Liver (tissue), 9 donors: ENCODE measurements around the gene OR1E2. TPM values are rescaled to one million over a fixed set of nuclear protein-coding genes. Genes with fewer than 3 reads are reported as not detected.
A peak's percentile ranks its signal among the peaks of the same experiment; 100 is the strongest.

Source experiments
- DNase-seq: peaks from one replicate; pipeline ENCODE4 v3.0.0-alpha.2; 2017; ENCODE audit warnings: low spot score
- H3K27ac ChIP-seq, 2 donors: one replicate each; pipeline ENCODE4 v1.7.0; 2013; ENCODE audit warnings: inconsistent platforms in 2 of 2, low read length in 2 of 2, control low read depth in 1 of 2, low read depth in 1 of 2, mild to moderate bottlenecking in 1 of 2
- H3K27me3 ChIP-seq, 4 donors: one replicate each; pipeline versions ENCODE4 v1.6.1 to v1.7.0; 2013; ENCODE audit warnings: low read length in 3 of 4, inconsistent platforms in 1 of 4, mild to moderate bottlenecking in 1 of 4, moderate library complexity in 1 of 4; ENCODE audit not compliant: control insufficient read depth in 4 of 4, insufficient read depth in 4 of 4
- H3K36me3 ChIP-seq, 4 donors: one replicate each; pipeline versions ENCODE4 v1.6.1 to v1.7.0; 2013; ENCODE audit warnings: low read length in 3 of 4, mild to moderate bottlenecking in 3 of 4, low read depth in 1 of 4, moderate library complexity in 1 of 4; ENCODE audit not compliant: control insufficient read depth in 4 of 4, insufficient read depth in 3 of 4
- H3K4me1 ChIP-seq, 4 donors: one replicate each; pipeline versions ENCODE4 v1.6.1 to v1.7.0; 2013; ENCODE audit warnings: low read length in 3 of 4, mild to moderate bottlenecking in 3 of 4, moderate library complexity in 1 of 4; ENCODE audit not compliant: control insufficient read depth in 4 of 4, insufficient read depth in 4 of 4
- H3K4me3 ChIP-seq, 3 donors: one replicate each; pipeline versions ENCODE4 v1.6.1 to v1.7.0; 2013; ENCODE audit warnings: low read length in 3 of 3, control low read depth in 1 of 3, low read depth in 1 of 3, mild to moderate bottlenecking in 1 of 3
- H3K9ac ChIP-seq, 2 donors: one replicate each; pipeline ENCODE4 v1.7.0; 2013; ENCODE audit warnings: low read length in 2 of 2, mild to moderate bottlenecking in 2 of 2, moderate library complexity in 2 of 2, control low read depth in 1 of 2, low read depth in 1 of 2
- H3K9me3 ChIP-seq, 4 donors: one replicate each; pipeline versions ENCODE4 v1.6.1 to v1.7.0; 2013; ENCODE audit warnings: low read length in 3 of 4; ENCODE audit not compliant: control insufficient read depth in 4 of 4
- ATF3 ChIP-seq: IDR thresholded peaks from 2 replicates; pipeline ENCODE4 v1.6.1; 2016; ENCODE audit warnings: antibody characterized with exemption
- CTCF ChIP-seq: fragments of 150-350 bp; IDR thresholded peaks from 2 replicates; pipeline ENCODE4 v1.5.1; 2017; ENCODE audit warnings: improper control_type of control experiment, low read depth, low read length; ENCODE audit not compliant: missing input control
- EGR1 ChIP-seq, 2 donors: IDR thresholded peaks; 2 replicates each; pipeline ENCODE4 v1.6.1; 2016 to 2018; ENCODE audit warnings: antibody characterized with exemption in 2 of 2, low read depth in 2 of 2
- FOXA1 ChIP-seq: IDR thresholded peaks from 2 replicates; pipeline ENCODE4 v1.6.1; 2016; ENCODE audit warnings: antibody characterized with exemption
- FOXA2 ChIP-seq: IDR thresholded peaks from 2 replicates; pipeline ENCODE4 v1.6.1; 2016; ENCODE audit warnings: antibody characterized with exemption
- GABPA ChIP-seq, 2 donors: IDR thresholded peaks in 1 of 2; conservative IDR thresholded peaks in 1 of 2; 2 replicates each; pipeline ENCODE4 v1.6.1; 2016; ENCODE audit warnings: antibody characterized with exemption in 2 of 2, mild to moderate bottlenecking in 1 of 2, moderate library complexity in 1 of 2
- HNF4A ChIP-seq, 2 donors: conservative IDR thresholded peaks; 2 replicates each; pipeline ENCODE4 v1.6.1; 2016; ENCODE audit warnings: antibody characterized with exemption in 2 of 2, mild to moderate bottlenecking in 2 of 2
- HNF4G ChIP-seq: IDR thresholded peaks from 2 replicates; pipeline ENCODE4 v1.6.1; 2016; ENCODE audit warnings: antibody characterized with exemption
- JUND ChIP-seq, 2 donors: IDR thresholded peaks; 2 replicates each; pipeline ENCODE4 v1.6.1; 2016; ENCODE audit warnings: antibody characterized with exemption in 2 of 2
- MAX ChIP-seq: IDR thresholded peaks from 2 replicates; pipeline ENCODE4 v1.6.1; 2016; ENCODE audit warnings: antibody characterized with exemption
- NR2F2 ChIP-seq: IDR thresholded peaks from 2 replicates; pipeline ENCODE4 v1.6.1; 2016; ENCODE audit warnings: antibody characterized with exemption
- RAD21 ChIP-seq, 2 donors: IDR thresholded peaks; 2 replicates each; pipeline ENCODE4 v1.6.1; 2016; ENCODE audit warnings: antibody characterized with exemption in 2 of 2, mild to moderate bottlenecking in 2 of 2
- REST ChIP-seq: IDR thresholded peaks from 2 replicates; pipeline ENCODE4 v1.6.1; 2016; ENCODE audit warnings: antibody characterized with exemption, mild to moderate bottlenecking
- RXRA ChIP-seq, 2 donors: IDR thresholded peaks; 2 replicates each; pipeline ENCODE4 v1.6.1; 2017 to 2018; ENCODE audit warnings: antibody characterized with exemption in 2 of 2, mild to moderate bottlenecking in 1 of 2
- SP1 ChIP-seq: IDR thresholded peaks from 2 replicates; pipeline ENCODE4 v1.6.1; 2018; ENCODE audit warnings: antibody characterized with exemption, mild to moderate bottlenecking
- TAF1 ChIP-seq: conservative IDR thresholded peaks from 2 replicates; pipeline ENCODE4 v1.6.1; 2016; ENCODE audit warnings: antibody characterized with exemption, mild to moderate bottlenecking
- YY1 ChIP-seq: IDR thresholded peaks from 2 replicates; pipeline ENCODE4 v1.6.1; 2016; ENCODE audit warnings: antibody characterized with exemption, mild to moderate bottlenecking
- ZBTB33 ChIP-seq: IDR thresholded peaks from 2 replicates; pipeline ENCODE4 v1.6.1; 2016; ENCODE audit warnings: antibody characterized with exemption
- WGBS: extraction: QIAGEN DNeasy Blood & Tissue Kit; methylation state at CpG from one replicate; pipeline ENCODE4 v1.1.7; 2013; 5-methylcytosine and 5-hydroxymethylcytosine counted together
- polyA plus RNA-seq, 2 donors: library from polyadenylated mRNA; stranded (reverse) in 1 of 2; unstranded in 1 of 2; fragments of 200-250 nt in 1 of 2; fragments of >200 nt in 1 of 2; fragmentation: Nextera tagmentation in 1 of 2; extraction: Ambion mirVana in 1 of 2; gene quantifications; one replicate each; pipeline versions ENCODE4 v1.2.1 to v1.2.3, GENCODE V29; 2013 to 2015
- total RNA-seq, 2 donors: library from RNA; depleted of rRNA; stranded (reverse); fragments of >200 nt; gene quantifications; one replicate each; pipeline ENCODE4 v1.2.3, GENCODE V29; 2014
- donor health status: healthy.
- donor health status: healthy.
- donor health status: healthy.
- donor health status: healthy.
- donor health status: healthy.

The OR1E2 gene
- total and polyA plus RNA-seq, 4 donors = 0.08 TPM; not detected in 3

GRCh38 chr17:3474212-3474611 lies 40.6 kb upstream of the OR1E2 start:
- peak overlapping the region in 1 of 3 donors; percentile 17 for H3K4me3 ChIP-seq
- no peaks in the 10 kb centered on the region for H3K27me3 ChIP-seq
- peak overlapping the region; percentile 89 to 97 for H3K27ac ChIP-seq
- H3K36me3 ChIP-seq = no peaks in the 10 kb centered on the region
- H3K9me3 ChIP-seq = peaks cover 0 to 1% (median 0%) of the 10 kb centered on the region in 4 donors
- peak overlapping the region; percentile 77 to 94 for H3K9ac ChIP-seq
- TF ChIP-seq ZBTB33 = peak; percentile 85
- peak in 1 of 2 donors; percentile 67 for TF ChIP-seq EGR1 (IDR thresholded peaks at IDR 0.05; ENCODE audit: low read depth in 2 of 2)
- TF ChIP-seq FOXA1 = peak; percentile 80
- peak in 1 of 2 donors; percentile 62 for TF ChIP-seq GABPA (IDR thresholded peaks at IDR 0.05 in 1 of 2, conservative IDR thresholded peaks at IDR 0.05 in 1 of 2)
- peak; percentile 70 for TF ChIP-seq YY1
- peak; percentile 98 for TF ChIP-seq SP1
- peak; percentile 52 for TF ChIP-seq HNF4G
- peak; percentile 68 to 90 for TF ChIP-seq HNF4A (conservative IDR thresholded peaks at IDR 0.05)
- TF ChIP-seq NR2F2 = peak; percentile 33
- TF ChIP-seq CTCF = no peak
- peak; percentile 84 to 93 for TF ChIP-seq RXRA (IDR thresholded peaks at IDR 0.05)
- peak; percentile 87 for TF ChIP-seq MAX
- peak; percentile 48 to 59 for TF ChIP-seq RAD21 (IDR thresholded peaks at IDR 0.05)
- TF ChIP-seq TAF1 = no peak
- TF ChIP-seq REST = peak; percentile 64
- peak in 1 of 2 donors; percentile 76 for TF ChIP-seq JUND (IDR thresholded peaks at IDR 0.05)
- peak; percentile 83 for TF ChIP-seq ATF3
- peak; percentile 93 for TF ChIP-seq FOXA2
- H3K4me1 ChIP-seq = peaks cover 0 to 30% (median 11%) of the 10 kb centered on the region in 4 donors
- DNase-seq = no peak
- 9% methylated on average over 3 of the region's 3 CpGs for WGBS
